Subcutaneous adipose tissue (tissue), 4 donors: ENCODE measurements around the gene PPAN. TPM values are rescaled to one million over a fixed set of nuclear protein-coding genes. Genes with fewer than 3 reads are reported as not detected.

Experiments
- total RNA-seq, 4 donors: library from RNA; depleted of rRNA; stranded (reverse); fragments of >200 nt; gene quantifications; one replicate each; pipeline ENCODE4 v1.1.0, GENCODE V29; 2016
- TF ChIP-seq, protein P1 (sequence below): fragments of 450-650 bp; IDR thresholded peaks from one replicate; pipeline ENCODE4 v1.5.1; 2016; ENCODE audit warnings: low read depth, mild to moderate bottlenecking, control low read depth, antibody characterized with exemption, moderate library complexity

PPAN gene
- total RNA-seq, 4 donors from 2014 or later, result 14.2 to 31.8 (median 15.0) TPM

GRCh38 chr19:10087296-10088061 lies 18.7 kb upstream of the PPAN start:
- TF ChIP-seq, protein P1, sequence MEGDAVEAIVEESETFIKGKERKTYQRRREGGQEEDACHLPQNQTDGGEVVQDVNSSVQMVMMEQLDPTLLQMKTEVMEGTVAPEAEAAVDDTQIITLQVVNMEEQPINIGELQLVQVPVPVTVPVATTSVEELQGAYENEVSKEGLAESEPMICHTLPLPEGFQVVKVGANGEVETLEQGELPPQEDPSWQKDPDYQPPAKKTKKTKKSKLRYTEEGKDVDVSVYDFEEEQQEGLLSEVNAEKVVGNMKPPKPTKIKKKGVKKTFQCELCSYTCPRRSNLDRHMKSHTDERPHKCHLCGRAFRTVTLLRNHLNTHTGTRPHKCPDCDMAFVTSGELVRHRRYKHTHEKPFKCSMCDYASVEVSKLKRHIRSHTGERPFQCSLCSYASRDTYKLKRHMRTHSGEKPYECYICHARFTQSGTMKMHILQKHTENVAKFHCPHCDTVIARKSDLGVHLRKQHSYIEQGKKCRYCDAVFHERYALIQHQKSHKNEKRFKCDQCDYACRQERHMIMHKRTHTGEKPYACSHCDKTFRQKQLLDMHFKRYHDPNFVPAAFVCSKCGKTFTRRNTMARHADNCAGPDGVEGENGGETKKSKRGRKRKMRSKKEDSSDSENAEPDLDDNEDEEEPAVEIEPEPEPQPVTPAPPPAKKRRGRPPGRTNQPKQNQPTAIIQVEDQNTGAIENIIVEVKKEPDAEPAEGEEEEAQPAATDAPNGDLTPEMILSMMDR, result no peak

GRCh38 chr19:10088949-10089554 lies 17.1 kb upstream of the PPAN start:
- TF ChIP-seq, protein P1, result no peak

DNA sequence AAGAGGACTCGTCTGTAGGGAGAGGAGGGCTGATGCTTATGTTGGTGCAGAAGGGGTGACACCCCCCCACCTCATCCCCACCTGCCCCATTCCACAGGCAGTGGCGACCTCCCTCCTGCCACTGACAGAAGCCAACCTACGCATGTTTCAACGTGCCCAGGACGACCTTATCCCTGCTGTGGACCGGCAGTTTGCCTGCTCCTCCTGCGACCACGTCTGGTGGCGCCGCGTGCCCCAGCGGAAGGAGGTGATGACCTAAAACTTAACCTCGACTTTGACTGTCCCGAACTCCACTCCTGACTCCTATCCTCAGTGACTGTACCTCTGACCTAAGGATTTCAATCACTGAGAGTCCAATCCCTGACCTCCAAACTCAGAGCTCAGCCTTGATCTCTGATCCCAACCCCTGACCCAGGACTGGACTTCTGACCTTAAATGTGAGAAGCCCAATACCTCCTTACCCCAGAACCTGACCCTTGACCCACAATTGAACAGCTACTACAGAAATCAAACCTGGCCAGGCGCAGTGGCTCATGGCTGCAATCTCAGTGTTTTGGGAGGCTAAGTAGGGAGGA lies 16.3 kb upstream of the PPAN start:
- TF ChIP-seq, protein P1, result no peak

DNA sequence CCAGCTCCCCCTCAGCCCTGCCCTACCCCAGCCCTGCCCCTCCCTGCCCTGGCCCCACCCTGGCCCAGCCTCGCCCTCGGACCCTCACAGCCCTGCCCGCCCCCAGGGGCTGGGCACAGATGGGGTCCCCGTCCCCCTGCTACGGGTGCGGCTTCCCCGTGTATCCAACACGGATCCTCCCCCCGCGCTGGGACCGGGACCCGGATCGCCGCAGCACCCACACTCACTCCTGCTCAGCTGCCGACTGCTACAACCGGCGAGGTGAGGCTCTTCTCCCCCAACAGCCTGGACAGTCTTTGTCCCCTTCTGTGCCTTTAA lies 14.8 kb upstream of the PPAN start:
- TF ChIP-seq, protein P1, result no peak

DNA sequence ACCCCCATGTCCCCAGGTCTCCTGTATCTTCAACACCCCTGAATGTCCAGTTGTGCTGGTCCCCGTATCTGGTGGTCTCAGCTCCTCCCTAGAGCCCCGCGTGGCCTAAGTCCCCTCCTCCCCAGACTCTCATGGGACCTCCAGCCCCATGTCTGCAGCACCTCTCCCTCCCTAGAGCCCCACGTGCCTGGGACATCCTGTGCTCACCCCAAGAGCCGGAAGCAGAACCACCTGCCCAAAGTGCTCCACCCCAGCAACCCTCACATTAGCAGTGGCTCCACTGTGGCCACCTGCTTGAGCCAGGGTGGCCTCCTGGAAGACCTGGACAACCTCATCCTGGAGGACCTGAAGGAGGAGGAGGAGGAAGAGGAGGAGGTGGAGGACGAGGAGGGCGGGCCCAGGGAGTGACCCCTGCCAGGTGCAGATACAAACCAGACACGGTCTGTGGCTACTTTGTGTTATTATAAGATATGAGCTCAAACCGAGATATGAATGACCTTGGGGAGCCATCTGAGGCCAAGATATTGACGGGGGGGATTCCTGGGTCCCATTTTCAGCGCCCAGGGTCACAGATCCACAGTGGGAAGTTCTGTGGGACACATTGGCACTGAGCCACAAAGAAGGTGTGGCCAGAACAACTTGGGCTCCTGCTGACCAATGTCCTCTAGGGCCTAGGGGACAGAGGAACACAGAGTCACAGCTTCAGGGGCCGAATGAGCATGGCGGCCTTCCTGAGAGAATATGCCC lies 14.1 kb upstream of the PPAN start:
- TF ChIP-seq, protein P1, result no peak

GRCh38 chr19:10092648-10093294 lies 13.4 kb upstream of the PPAN start:
- TF ChIP-seq, protein P1, result no peak
